Liver (tissue), 9 donors: ENCODE measurements around the gene HRH1. TPM values are rescaled to one million over a fixed set of nuclear protein-coding genes. Genes with fewer than 3 reads are reported as not detected.
A peak's percentile ranks its signal among the peaks of the same experiment; 100 is the strongest.

Experiments used
- DNase-seq: peaks from one replicate; pipeline ENCODE4 v3.0.0-alpha.2; 2017; ENCODE audit warnings: low spot score
- H3K27ac ChIP-seq, 2 donors: one replicate each; pipeline ENCODE4 v1.7.0; 2013; ENCODE audit warnings: inconsistent platforms in 2 of 2, low read length in 2 of 2, control low read depth in 1 of 2, low read depth in 1 of 2, mild to moderate bottlenecking in 1 of 2
- H3K27me3 ChIP-seq, 4 donors: one replicate each; pipeline versions ENCODE4 v1.6.1 to v1.7.0; 2013; ENCODE audit warnings: low read length in 3 of 4, inconsistent platforms in 1 of 4, mild to moderate bottlenecking in 1 of 4, moderate library complexity in 1 of 4; ENCODE audit not compliant: control insufficient read depth in 4 of 4, insufficient read depth in 4 of 4
- H3K36me3 ChIP-seq, 4 donors: one replicate each; pipeline versions ENCODE4 v1.6.1 to v1.7.0; 2013; ENCODE audit warnings: low read length in 3 of 4, mild to moderate bottlenecking in 3 of 4, low read depth in 1 of 4, moderate library complexity in 1 of 4; ENCODE audit not compliant: control insufficient read depth in 4 of 4, insufficient read depth in 3 of 4
- H3K4me1 ChIP-seq, 4 donors: one replicate each; pipeline versions ENCODE4 v1.6.1 to v1.7.0; 2013; ENCODE audit warnings: low read length in 3 of 4, mild to moderate bottlenecking in 3 of 4, moderate library complexity in 1 of 4; ENCODE audit not compliant: control insufficient read depth in 4 of 4, insufficient read depth in 4 of 4
- H3K4me3 ChIP-seq, 3 donors: one replicate each; pipeline versions ENCODE4 v1.6.1 to v1.7.0; 2013; ENCODE audit warnings: low read length in 3 of 3, control low read depth in 1 of 3, low read depth in 1 of 3, mild to moderate bottlenecking in 1 of 3
- H3K9ac ChIP-seq, 2 donors: one replicate each; pipeline ENCODE4 v1.7.0; 2013; ENCODE audit warnings: low read length in 2 of 2, mild to moderate bottlenecking in 2 of 2, moderate library complexity in 2 of 2, control low read depth in 1 of 2, low read depth in 1 of 2
- H3K9me3 ChIP-seq, 4 donors: one replicate each; pipeline versions ENCODE4 v1.6.1 to v1.7.0; 2013; ENCODE audit warnings: low read length in 3 of 4; ENCODE audit not compliant: control insufficient read depth in 4 of 4
- CTCF ChIP-seq: fragments of 150-350 bp; IDR thresholded peaks from 2 replicates; pipeline ENCODE4 v1.5.1; 2017; ENCODE audit warnings: improper control_type of control experiment, low read depth, low read length; ENCODE audit not compliant: missing input control
- FOXA1 ChIP-seq: IDR thresholded peaks from 2 replicates; pipeline ENCODE4 v1.6.1; 2016; ENCODE audit warnings: antibody characterized with exemption
- FOXA2 ChIP-seq: IDR thresholded peaks from 2 replicates; pipeline ENCODE4 v1.6.1; 2016; ENCODE audit warnings: antibody characterized with exemption
- GABPA ChIP-seq, 2 donors: IDR thresholded peaks in 1 of 2; conservative IDR thresholded peaks in 1 of 2; 2 replicates each; pipeline ENCODE4 v1.6.1; 2016; ENCODE audit warnings: antibody characterized with exemption in 2 of 2, mild to moderate bottlenecking in 1 of 2, moderate library complexity in 1 of 2
- HNF4A ChIP-seq, 2 donors: conservative IDR thresholded peaks; 2 replicates each; pipeline ENCODE4 v1.6.1; 2016; ENCODE audit warnings: antibody characterized with exemption in 2 of 2, mild to moderate bottlenecking in 2 of 2
- HNF4G ChIP-seq: IDR thresholded peaks from 2 replicates; pipeline ENCODE4 v1.6.1; 2016; ENCODE audit warnings: antibody characterized with exemption
- JUND ChIP-seq, 2 donors: IDR thresholded peaks; 2 replicates each; pipeline ENCODE4 v1.6.1; 2016; ENCODE audit warnings: antibody characterized with exemption in 2 of 2
- MAX ChIP-seq: IDR thresholded peaks from 2 replicates; pipeline ENCODE4 v1.6.1; 2016; ENCODE audit warnings: antibody characterized with exemption
- NR2F2 ChIP-seq: IDR thresholded peaks from 2 replicates; pipeline ENCODE4 v1.6.1; 2016; ENCODE audit warnings: antibody characterized with exemption
- RAD21 ChIP-seq, 2 donors: IDR thresholded peaks; 2 replicates each; pipeline ENCODE4 v1.6.1; 2016; ENCODE audit warnings: antibody characterized with exemption in 2 of 2, mild to moderate bottlenecking in 2 of 2
- RXRA ChIP-seq, 2 donors: IDR thresholded peaks; 2 replicates each; pipeline ENCODE4 v1.6.1; 2017 to 2018; ENCODE audit warnings: antibody characterized with exemption in 2 of 2, mild to moderate bottlenecking in 1 of 2
- SP1 ChIP-seq: IDR thresholded peaks from 2 replicates; pipeline ENCODE4 v1.6.1; 2018; ENCODE audit warnings: antibody characterized with exemption, mild to moderate bottlenecking
- TAF1 ChIP-seq: conservative IDR thresholded peaks from 2 replicates; pipeline ENCODE4 v1.6.1; 2016; ENCODE audit warnings: antibody characterized with exemption, mild to moderate bottlenecking
- YY1 ChIP-seq: IDR thresholded peaks from 2 replicates; pipeline ENCODE4 v1.6.1; 2016; ENCODE audit warnings: antibody characterized with exemption, mild to moderate bottlenecking
- ZBTB33 ChIP-seq: IDR thresholded peaks from 2 replicates; pipeline ENCODE4 v1.6.1; 2016; ENCODE audit warnings: antibody characterized with exemption
- WGBS: extraction: QIAGEN DNeasy Blood & Tissue Kit; methylation state at CpG from one replicate; pipeline ENCODE4 v1.1.7; 2013; 5-methylcytosine and 5-hydroxymethylcytosine counted together
- polyA plus RNA-seq, 2 donors: library from polyadenylated mRNA; stranded (reverse) in 1 of 2; unstranded in 1 of 2; fragments of 200-250 nt in 1 of 2; fragments of >200 nt in 1 of 2; fragmentation: Nextera tagmentation in 1 of 2; extraction: Ambion mirVana in 1 of 2; gene quantifications; one replicate each; pipeline versions ENCODE4 v1.2.1 to v1.2.3, GENCODE V29; 2013 to 2015
- total RNA-seq, 2 donors: library from RNA; depleted of rRNA; stranded (reverse); fragments of >200 nt; gene quantifications; one replicate each; pipeline ENCODE4 v1.2.3, GENCODE V29; 2014
- TF ChIP-seq, protein P1 (sequence below): IDR thresholded peaks from 2 replicates; pipeline ENCODE4 v1.6.1; 2016; ENCODE audit warnings: antibody characterized with exemption, mild to moderate bottlenecking
- donor health status: healthy.
- donor health status: healthy.
- donor health status: healthy.
- donor health status: healthy.
- donor health status: healthy.

HRH1 gene
- total and polyA plus RNA-seq, 4 donors, result 0.07 to 1.3 (median 0.31) TPM

GRCh38 chr3:11276901-11277300, 122.6 kb downstream of the HRH1 start:
- Histone ChIP-seq H3K4me1 (peaks cover 0 to 19% (median 12%) of the 10 kb centered on the region in 4 donors), H3K27ac (no peak overlapping the region), H3K9me3 (no peaks in the 10 kb centered on the region), H3K27me3 (no peaks in the 10 kb centered on the region), H3K36me3 (peaks cover 0 to 6% (median 3%) of the 10 kb centered on the region in 4 donors), H3K4me3 (no peak overlapping the region), H3K9ac (no peak overlapping the region)
- TF ChIP-seq ZBTB33 (no peak), YY1 (no peak), FOXA1 (no peak), MAX (no peak), JUND (IDR thresholded peaks at IDR 0.05) (no peak), RAD21 (IDR thresholded peaks at IDR 0.05) (no peak)
- WGBS, result 96% methylated on average over 2 of the region's 2 CpGs
- no peak for DNase-seq

GRCh38 chr3:11282250-11283138, 128.2 kb downstream of the HRH1 start:
- 81% methylated on average over 5 of the region's 5 CpGs for WGBS
- no peak overlapping the region for H3K4me3 ChIP-seq
- peaks cover 0 to 2% (median 1%) of the 10 kb centered on the region in 4 donors for H3K4me1 ChIP-seq
- no peaks in the 10 kb centered on the region for H3K27me3 ChIP-seq
- TF ChIP-seq SP1 (no peak), ZBTB33 (no peak), RXRA (IDR thresholded peaks at IDR 0.05) (peak in 1 of 2 donors; percentile 22), NR2F2 (peak; percentile 39)
- H3K9ac ChIP-seq, result no peak overlapping the region
- no peak overlapping the region for H3K27ac ChIP-seq
- no peaks in the 10 kb centered on the region for H3K9me3 ChIP-seq
- no peak for DNase-seq
- H3K36me3 ChIP-seq, result peaks cover 0 to 11% (median 8%) of the 10 kb centered on the region in 4 donors

DNA sequence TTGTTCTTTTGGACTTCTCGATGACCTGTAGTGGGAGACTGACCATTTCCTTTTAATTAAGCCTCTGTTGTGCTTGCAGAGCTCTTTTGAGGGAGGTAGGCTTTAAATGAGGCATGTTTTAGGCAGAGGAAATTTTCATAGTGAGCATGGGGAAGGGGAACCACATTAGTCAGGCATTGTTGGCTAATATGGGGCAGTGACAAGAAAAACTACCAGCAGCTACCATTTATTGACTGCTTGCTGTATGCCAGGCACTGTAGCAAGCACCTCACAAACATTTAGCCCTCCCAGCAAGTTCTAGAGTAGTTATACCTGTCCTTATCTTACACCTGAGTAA, 128.8 kb downstream of the HRH1 start:
- Histone ChIP-seq H3K27ac (peak overlapping the region in 1 of 2 donors; percentile 16), H3K4me3 (no peak overlapping the region), H3K9ac (no peak overlapping the region), H3K36me3 (peaks cover 0 to 11% (median 8%) of the 10 kb centered on the region in 4 donors), H3K4me1 (peaks cover 0 to 6% (median 1%) of the 10 kb centered on the region in 4 donors), H3K9me3 (no peaks in the 10 kb centered on the region), H3K27me3 (no peaks in the 10 kb centered on the region)
- no peak for DNase-seq
- 84% methylated on average over 1 of the region's 1 CpG for WGBS
- TF ChIP-seq HNF4A (conservative IDR thresholded peaks at IDR 0.05), result no peak
- TF ChIP-seq FOXA2, result no peak
- TF ChIP-seq, protein P1, sequence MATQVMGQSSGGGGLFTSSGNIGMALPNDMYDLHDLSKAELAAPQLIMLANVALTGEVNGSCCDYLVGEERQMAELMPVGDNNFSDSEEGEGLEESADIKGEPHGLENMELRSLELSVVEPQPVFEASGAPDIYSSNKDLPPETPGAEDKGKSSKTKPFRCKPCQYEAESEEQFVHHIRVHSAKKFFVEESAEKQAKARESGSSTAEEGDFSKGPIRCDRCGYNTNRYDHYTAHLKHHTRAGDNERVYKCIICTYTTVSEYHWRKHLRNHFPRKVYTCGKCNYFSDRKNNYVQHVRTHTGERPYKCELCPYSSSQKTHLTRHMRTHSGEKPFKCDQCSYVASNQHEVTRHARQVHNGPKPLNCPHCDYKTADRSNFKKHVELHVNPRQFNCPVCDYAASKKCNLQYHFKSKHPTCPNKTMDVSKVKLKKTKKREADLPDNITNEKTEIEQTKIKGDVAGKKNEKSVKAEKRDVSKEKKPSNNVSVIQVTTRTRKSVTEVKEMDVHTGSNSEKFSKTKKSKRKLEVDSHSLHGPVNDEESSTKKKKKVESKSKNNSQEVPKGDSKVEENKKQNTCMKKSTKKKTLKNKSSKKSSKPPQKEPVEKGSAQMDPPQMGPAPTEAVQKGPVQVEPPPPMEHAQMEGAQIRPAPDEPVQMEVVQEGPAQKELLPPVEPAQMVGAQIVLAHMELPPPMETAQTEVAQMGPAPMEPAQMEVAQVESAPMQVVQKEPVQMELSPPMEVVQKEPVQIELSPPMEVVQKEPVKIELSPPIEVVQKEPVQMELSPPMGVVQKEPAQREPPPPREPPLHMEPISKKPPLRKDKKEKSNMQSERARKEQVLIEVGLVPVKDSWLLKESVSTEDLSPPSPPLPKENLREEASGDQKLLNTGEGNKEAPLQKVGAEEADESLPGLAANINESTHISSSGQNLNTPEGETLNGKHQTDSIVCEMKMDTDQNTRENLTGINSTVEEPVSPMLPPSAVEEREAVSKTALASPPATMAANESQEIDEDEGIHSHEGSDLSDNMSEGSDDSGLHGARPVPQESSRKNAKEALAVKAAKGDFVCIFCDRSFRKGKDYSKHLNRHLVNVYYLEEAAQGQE, result no peak
- TF ChIP-seq MAX, result no peak
- TF ChIP-seq SP1, result no peak
- TF ChIP-seq TAF1, result no peak
- TF ChIP-seq GABPA (IDR thresholded peaks at IDR 0.05 in 1 of 2, conservative IDR thresholded peaks at IDR 0.05 in 1 of 2), result no peak
- no peak for TF ChIP-seq YY1
- TF ChIP-seq CTCF, result no peak
- no peak for TF ChIP-seq FOXA1
- TF ChIP-seq HNF4G, result no peak
